NCI-H1436 (cell line): ENCODE results near the gene PHF24.
"Not testable (repeated sequence)": the region's sequence is repeated elsewhere in the genome, so short reads cannot be mapped to it uniquely, and the experiment has no call there.

Source experiments
- DNase-seq: peaks from one replicate; lab custom pipeline; 2025; lab: John Stamatoyannopoulos, UW

Gene PHF24

GRCh38 chr9:34957492-34958410 is at the start of gene PHF24:
PHF24 (plus strand) TSS chr9:34958285; CDS start chr9:34971299, 13,014 bp downstream.
- DNase-seq = no peak

- DNase-seq = no peak
These were observed 31.0 kb upstream of the PHF24 start for GRCh38 chr9:34927061-34927460.

- DNase-seq = no peak
These were observed 29.2 kb upstream of the PHF24 start for GRCh38 chr9:34928921-34929320.

- DNase-seq = peak; percentile 0
These were observed 28.5 kb upstream of the PHF24 start for GRCh38 chr9:34929506-34930102.

GRCh38 chr9:34939989-34940388 is 18.1 kb upstream of the PHF24 start:
- not testable (repeated sequence) for DNase-seq

GRCh38 chr9:34948451-34948850 is 9.6 kb upstream of the PHF24 start:
- DNase-seq = no peak

- no peak for DNase-seq
These were observed 3.9 kb upstream of the PHF24 start for GRCh38 chr9:34954225-34954624.

GRCh38 chr9:34956066-34956465 is 2.0 kb upstream of the PHF24 start:
- DNase-seq = not testable (repeated sequence)

- no peak for DNase-seq
These were observed 1.4 kb upstream of the PHF24 start for GRCh38 chr9:34956648-34957047.

GRCh38 chr9:34958411-34958982 is 412 bp downstream of the PHF24 start:
- DNase-seq = no peak

GRCh38 chr9:34959461-34959860 is 1.4 kb downstream of the PHF24 start:
- no peak for DNase-seq

GRCh38 chr9:34961574-34962490 is 3.7 kb downstream of the PHF24 start:
- no peak for DNase-seq

- DNase-seq = no peak
These were observed 4.5 kb downstream of the PHF24 start for GRCh38 chr9:34962546-34962945.

GRCh38 chr9:34963552-34963951 is 5.5 kb downstream of the PHF24 start:
- DNase-seq = no peak

GRCh38 chr9:34964458-34964857 is 6.4 kb downstream of the PHF24 start:
- DNase-seq = no peak

GRCh38 chr9:34971146-34971811 is 13.2 kb downstream of the PHF24 start:
- DNase-seq = no peak

GRCh38 chr9:34974664-34975063 is 16.6 kb downstream of the PHF24 start:
- DNase-seq = no peak

GRCh38 chr9:34976441-34976840 is 18.4 kb downstream of the PHF24 start:
- DNase-seq = no peak

GRCh38 chr9:34976992-34977391 is 18.9 kb downstream of the PHF24 start:
- DNase-seq = no peak

- DNase-seq = no peak
These were observed 22.2 kb downstream of the PHF24 start for GRCh38 chr9:34980181-34980761.

GRCh38 chr9:34982361-34982760 is 24.3 kb downstream of the PHF24 start:
- DNase-seq = no peak
